HG03378 (cell line): ENCODE measurements around the gene LIG4.
"Not testable (repeated sequence)": the region's sequence is repeated elsewhere in the genome, so short reads cannot be mapped to it uniquely, and the experiment has no call there.

Experiments used
- ATAC-seq: cut with Tn5 transposase; IDR thresholded peaks from one replicate; pipeline ENCODE4 v1.9.1; 2021; ENCODE audit warnings: mild to moderate bottlenecking, moderate library complexity; ENCODE audit not compliant: unreplicated experiment

Gene LIG4

DNA sequence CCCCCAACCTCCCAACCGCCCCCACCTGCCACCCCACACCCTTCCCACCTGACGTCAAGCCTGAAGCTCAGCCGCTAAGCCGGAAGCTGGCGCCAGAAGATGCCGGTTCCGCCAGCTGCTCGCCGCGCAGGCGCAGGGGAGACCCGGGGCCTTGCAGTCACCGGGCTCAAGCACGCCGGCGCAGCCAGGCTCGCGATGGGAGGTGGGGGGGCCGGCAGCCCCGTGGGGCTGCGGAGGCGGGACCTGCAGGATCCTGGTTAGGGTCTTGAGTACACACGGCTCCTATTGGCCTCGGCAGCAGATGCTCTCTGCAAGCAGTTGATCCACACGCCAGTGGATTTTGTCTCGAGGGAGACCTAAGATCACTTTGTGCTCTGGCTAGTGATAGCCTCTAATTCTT is at the start of gene LIG4:
Gene LIG4 (minus strand): TSS at position 101 of the 400 bp plus-strand sequence. CDS start 4,268 bp downstream, outside the sequence.
- ATAC-seq, result peak; percentile 48

GRCh38 chr13:108263621-108264355 is 48.5 kb upstream of the LIG4 start:
- no peak for ATAC-seq

DNA sequence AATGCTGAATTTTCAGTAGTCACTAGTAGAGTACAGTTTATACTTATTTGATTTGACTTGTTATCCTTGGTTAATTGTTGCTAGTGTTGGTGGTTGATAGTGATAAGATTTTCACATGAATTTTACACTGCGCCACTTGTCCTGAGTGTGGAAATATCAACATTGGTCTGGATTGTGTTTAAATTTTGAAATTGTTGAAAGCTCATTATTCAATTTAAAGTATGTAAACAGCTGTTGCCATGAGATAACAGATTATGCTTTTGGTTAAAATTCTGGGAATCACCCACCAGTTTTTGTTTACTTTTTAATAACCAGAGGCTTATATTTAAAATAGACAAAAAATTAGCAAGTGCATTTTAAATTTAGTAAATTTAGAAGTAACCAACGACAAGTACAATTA is 41.9 kb upstream of the LIG4 start:
- no peak for ATAC-seq

- peak; percentile 78 for ATAC-seq
Measured at GRCh38 chr13:108249150-108249549, 33.8 kb upstream of the LIG4 start.

DNA sequence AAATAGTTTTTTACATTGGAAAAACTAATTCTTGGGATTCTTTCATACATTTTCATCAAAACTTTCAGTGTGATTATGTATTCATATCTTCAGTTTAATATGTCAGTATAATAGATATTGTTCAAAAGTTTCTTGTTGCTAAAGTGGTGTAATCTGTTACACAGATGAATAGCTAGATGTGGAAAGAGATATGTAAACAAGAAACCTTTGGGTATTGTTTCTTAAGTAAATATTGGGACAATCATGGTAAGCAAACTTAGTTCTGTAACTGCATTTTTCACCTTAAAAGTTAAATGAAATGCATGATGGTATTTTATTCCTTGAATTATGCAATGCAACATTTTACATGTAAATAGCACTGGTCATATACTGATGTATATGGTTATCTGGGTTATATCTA is 15.0 kb upstream of the LIG4 start:
- no peak for ATAC-seq

DNA sequence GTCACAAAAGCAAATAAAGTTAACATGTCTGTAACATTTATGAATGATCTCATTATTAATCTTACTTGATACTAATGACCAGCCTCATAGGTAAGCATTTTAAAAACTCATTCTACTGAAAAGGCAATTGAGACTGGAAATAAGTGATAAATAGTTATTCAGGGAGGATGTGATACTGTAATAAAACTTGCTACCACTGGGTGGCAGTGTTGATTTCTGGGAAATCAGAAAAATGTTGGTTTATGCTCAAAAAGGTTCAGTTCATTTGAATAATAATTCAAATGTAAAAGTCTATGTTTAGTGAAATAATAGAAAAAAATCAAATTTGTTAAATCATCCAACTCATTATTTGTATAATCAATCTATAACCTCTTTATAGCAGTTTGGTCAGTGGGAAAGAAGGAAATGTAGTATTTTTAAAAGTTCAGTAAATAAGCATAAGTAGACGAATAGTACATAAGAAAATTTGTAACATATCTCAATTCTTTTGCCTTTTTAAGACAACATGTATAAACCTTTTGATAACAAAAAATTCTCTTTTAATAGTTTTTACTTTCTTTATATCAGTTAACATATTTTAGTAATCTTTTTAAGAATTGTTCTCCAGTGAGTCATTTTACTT is 12.4 kb upstream of the LIG4 start:
- peak; percentile 43 for ATAC-seq

DNA sequence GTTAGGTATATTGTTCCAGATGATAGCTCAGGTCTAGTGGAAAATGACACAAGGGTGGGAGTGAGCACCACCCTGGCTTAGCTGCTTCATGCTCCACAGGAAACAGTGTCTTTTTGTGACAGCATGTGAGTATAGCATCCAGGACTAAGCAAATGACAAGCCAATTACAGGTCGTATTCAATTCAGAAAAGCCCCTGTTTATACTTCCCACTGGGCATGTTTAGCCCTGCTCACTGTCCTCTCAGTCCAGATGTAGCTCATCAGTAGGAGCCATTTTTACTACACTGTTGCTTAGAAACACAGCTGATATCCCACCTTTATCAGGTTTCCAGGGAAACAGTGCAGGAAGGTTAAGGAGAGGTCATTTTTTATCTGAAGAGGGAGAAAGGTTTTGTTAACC is 10.8 kb upstream of the LIG4 start:
- peak; percentile 28 for ATAC-seq

DNA sequence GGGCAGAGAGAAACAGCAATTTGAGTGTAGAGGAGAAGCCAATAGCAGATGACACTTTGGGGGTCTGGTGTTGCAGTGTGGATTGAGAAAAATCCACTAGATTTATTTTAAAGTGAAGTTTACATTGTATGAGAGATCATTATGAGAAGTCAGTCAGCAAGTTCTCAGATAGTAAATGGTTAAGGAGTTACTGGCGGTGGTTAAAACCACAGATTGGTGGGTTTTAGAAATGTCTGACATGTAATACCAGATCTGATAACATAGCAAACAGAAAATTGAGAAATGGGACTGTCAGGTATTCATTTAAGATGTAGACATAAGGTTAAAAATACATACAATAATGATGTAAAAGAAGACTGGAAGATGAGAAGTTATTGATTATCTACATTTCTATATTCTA is 10.1 kb upstream of the LIG4 start:
- peak; percentile 72 for ATAC-seq

DNA sequence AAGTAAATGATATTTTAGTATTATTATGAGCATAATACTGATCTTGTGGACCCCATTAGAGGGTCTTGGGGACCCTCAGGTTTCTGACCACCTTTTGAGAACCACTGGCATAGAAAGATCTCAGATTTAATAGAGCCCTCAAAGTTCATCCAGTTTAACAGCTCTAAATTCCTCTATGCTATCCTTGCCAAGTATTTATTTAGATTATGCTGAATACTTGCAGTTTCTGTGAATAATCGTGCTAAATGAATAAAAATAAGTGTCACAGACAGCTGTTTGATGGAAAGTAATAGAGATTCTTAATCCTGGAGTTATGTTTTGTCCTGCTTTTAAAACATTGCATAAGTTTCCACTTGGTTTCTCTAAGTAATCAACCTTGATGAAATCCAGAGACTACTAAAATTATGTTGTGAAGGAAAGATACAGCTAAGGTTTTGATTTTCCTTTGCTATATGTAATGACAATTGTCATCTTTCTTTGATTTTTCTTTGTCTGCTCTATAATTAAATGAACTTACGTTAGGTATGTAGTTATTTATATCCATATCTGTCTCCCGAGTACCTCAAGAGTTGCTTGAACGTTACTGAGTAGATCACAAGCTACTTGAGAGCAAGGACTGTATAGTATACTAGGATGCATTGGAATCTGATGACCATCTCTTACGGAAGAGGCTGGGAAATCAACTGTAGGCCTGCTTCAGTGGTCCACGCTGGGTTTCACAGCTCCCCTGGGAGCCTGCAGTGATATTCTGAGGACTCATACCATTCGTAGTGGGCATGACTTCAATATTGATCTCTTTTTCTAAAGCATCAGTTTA is 8.6 kb upstream of the LIG4 start:
- no peak for ATAC-seq

- ATAC-seq, result no peak
Measured at GRCh38 chr13:108220041-108220440, 4.7 kb upstream of the LIG4 start.

- peak; percentile 70 for ATAC-seq
Measured at GRCh38 chr13:108218044-108218974, 3.0 kb upstream of the LIG4 start, which contains the start of gene ABHD13. Gene ABHD13 (plus strand): TSS chr13:108218392. CDS start chr13:108229219, 10,827 bp downstream.

DNA sequence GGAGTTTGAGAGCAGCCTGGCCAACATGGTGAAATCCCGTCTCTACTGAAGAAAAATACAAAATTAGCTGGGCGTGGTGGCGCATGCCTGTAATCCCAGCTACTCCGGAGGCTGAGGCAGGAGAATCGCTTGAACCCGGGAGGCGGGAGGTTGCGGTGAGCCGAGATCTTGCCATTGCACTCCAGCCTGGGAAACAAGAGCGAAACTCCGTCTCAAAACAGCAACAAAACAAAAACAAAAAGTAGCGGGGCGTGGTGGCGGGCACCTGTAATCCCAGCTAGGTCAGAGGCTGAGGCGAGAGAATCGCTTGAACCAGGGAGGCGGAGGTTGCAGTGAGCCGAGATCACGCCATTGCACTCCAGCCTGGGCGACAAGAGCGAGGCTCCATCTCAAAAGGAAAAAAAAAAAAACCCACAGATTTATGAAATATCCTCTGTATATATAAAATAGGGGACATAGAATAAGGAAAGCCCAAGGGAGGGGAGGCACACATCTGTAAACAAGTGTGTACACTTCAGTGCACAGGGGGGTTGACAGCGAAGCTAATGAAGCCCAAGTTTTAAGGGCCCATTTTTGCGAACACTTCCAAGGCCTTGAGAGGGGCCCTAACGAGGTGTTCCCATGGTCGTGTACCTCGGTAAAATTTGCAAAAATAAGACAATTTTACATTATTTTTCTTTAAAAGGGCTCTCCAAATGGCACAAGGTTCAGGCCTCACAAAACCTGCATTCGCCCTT is 2.1 kb upstream of the LIG4 start:
- ATAC-seq, result not testable (repeated sequence)

GRCh38 chr13:108214441-108215271 is 680 bp downstream of the LIG4 start:
- no peak for ATAC-seq

- no peak for ATAC-seq
Measured at GRCh38 chr13:108213946-108214345, 1.4 kb downstream of the LIG4 start.

GRCh38 chr13:108212886-108213285 is 2.5 kb downstream of the LIG4 start:
- peak; percentile 54 for ATAC-seq

- ATAC-seq, result no peak
Measured at GRCh38 chr13:108210551-108210950, 4.8 kb downstream of the LIG4 start.

- no peak for ATAC-seq
Measured at GRCh38 chr13:108200781-108201398, 14.4 kb downstream of the LIG4 start.

- ATAC-seq, result no peak
Measured at GRCh38 chr13:108195861-108196260, 19.5 kb downstream of the LIG4 start.
